Fibroblast of villous mesenchyme (primary cell): ENCODE data around the gene LAPTM5. TPM values are rescaled to one million over a fixed set of nuclear protein-coding genes. Genes with fewer than 3 reads are reported as not detected.
A peak's percentile ranks its signal among the peaks of the same experiment; 100 is the strongest.

Experiments used
- DNase-seq: peaks from one replicate; pipeline ENCODE4 v3.0.0-alpha.2; 2010; ENCODE audit warnings: low read depth
- H3K4me3 ChIP-seq: 2 replicates; pipeline ENCODE4 v1.5.1; 2011; ENCODE audit warnings: low read depth, mild to moderate bottlenecking, low read length
- CTCF ChIP-seq: IDR thresholded peaks from 2 replicates; pipeline ENCODE4 v1.5.1; 2012; ENCODE audit warnings: low read depth, mild to moderate bottlenecking, low read length; ENCODE audit not compliant: insufficient read depth
- total RNA-seq: library from RNA; depleted of rRNA; stranded (reverse); fragments of >200 nt; gene quantifications from 2 replicates; pipeline ENCODE4 v1.2.3, GENCODE V29; 2012

Gene LAPTM5
- total RNA-seq, 1 donor, result not detected

- peak; percentile 79 for DNase-seq
- TF ChIP-seq CTCF, result no peak
Measured at GRCh38 chr1:30763651-30764248, 6.2 kb upstream of the LAPTM5 start.

GRCh38 chr1:30762930-30763650 is 5.5 kb upstream of the LAPTM5 start:
- DNase-seq, result no peak
- H3K4me3 ChIP-seq, result no peak overlapping the region
- TF ChIP-seq CTCF, result no peak

More at GRCh38 chr1:30763651-30764248, 6.2 kb upstream of the LAPTM5 start:
- no peak overlapping the region for H3K4me3 ChIP-seq

- TF ChIP-seq CTCF, result no peak
- H3K4me3 ChIP-seq, result no peak overlapping the region
- DNase-seq, result no peak
Measured at GRCh38 chr1:30762152-30762929, 4.8 kb upstream of the LAPTM5 start.

- no peak for TF ChIP-seq CTCF
- DNase-seq, result no peak
- H3K4me3 ChIP-seq, result no peak overlapping the region
Measured at GRCh38 chr1:30761381-30762151, 4.0 kb upstream of the LAPTM5 start.

- no peak for DNase-seq
- no peak for TF ChIP-seq CTCF
- no peak overlapping the region for H3K4me3 ChIP-seq
Measured at GRCh38 chr1:30760596-30761324, 3.2 kb upstream of the LAPTM5 start.
